HG02885 (cell line): ENCODE results near the gene ATCAY.
"Not testable (repeated sequence)": the region's sequence is repeated elsewhere in the genome, so short reads cannot be mapped to it uniquely, and the experiment has no call there.

ENCODE experiments used
- ATAC-seq: cut with Tn5 transposase; IDR thresholded peaks from one replicate; pipeline ENCODE4 v1.9.1; 2021; ENCODE audit warnings: mild to moderate bottlenecking; ENCODE audit not compliant: unreplicated experiment, poor library complexity

The ATCAY gene

GRCh38 chr19:3898426-3898825, 17.9 kb downstream of the ATCAY start:
- ATAC-seq = no peak

GRCh38 chr19:3899531-3900294, 19.2 kb downstream of the ATCAY start:
- ATAC-seq = no peak

- ATAC-seq = no peak
Observed at GRCh38 chr19:3902317-3902973, 22.0 kb downstream of the ATCAY start.

- ATAC-seq = no peak
Observed at GRCh38 chr19:3904233-3904632, 23.7 kb downstream of the ATCAY start.

- no peak for ATAC-seq
Observed at GRCh38 chr19:3907626-3908265, 27.3 kb downstream of the ATCAY start.

- ATAC-seq = no peak
Observed at GRCh38 chr19:3908266-3909054, 28.0 kb downstream of the ATCAY start.

- ATAC-seq = no peak
Observed at GRCh38 chr19:3910105-3910504, 29.6 kb downstream of the ATCAY start.

- no peak for ATAC-seq
Observed at GRCh38 chr19:3914199-3914598, 33.7 kb downstream of the ATCAY start.

- no peak for ATAC-seq
Observed at GRCh38 chr19:3916033-3916432, 35.5 kb downstream of the ATCAY start.

- no peak for ATAC-seq
Observed at GRCh38 chr19:3919793-3920192, 39.3 kb downstream of the ATCAY start.

- no peak for ATAC-seq
Observed at GRCh38 chr19:3923096-3923758, 42.7 kb downstream of the ATCAY start.

GRCh38 chr19:3923912-3924311, 43.4 kb downstream of the ATCAY start:
- no peak for ATAC-seq

GRCh38 chr19:3931041-3931440, 50.6 kb downstream of the ATCAY start:
- ATAC-seq = no peak

- ATAC-seq = no peak
Observed at GRCh38 chr19:3932931-3933810, 52.7 kb downstream of the ATCAY start, which contains the start of gene NMRK2. TSS of gene NMRK2 (plus strand) at chr19:3933069. CDS start at chr19:3933672, 603 bp downstream.

- no peak for ATAC-seq
Observed at GRCh38 chr19:3936506-3937442, 56.3 kb downstream of the ATCAY start.

GRCh38 chr19:3938300-3938950, 57.9 kb downstream of the ATCAY start:
- not testable (repeated sequence) for ATAC-seq

GRCh38 chr19:3942790-3943409, 62.4 kb downstream of the ATCAY start:
- ATAC-seq = no peak
